ENCODE data around the gene NUP214.
"Not testable (repeated sequence)": the region's sequence is repeated elsewhere in the genome, so short reads cannot be mapped to it uniquely, and the experiment has no call there.

- TF ChIP-seq POLR2A, CTCF (IDR thresholded peaks at IDR 0.05): not testable (repeated sequence)
Observed at GRCh38 chr9:131211920-131212319, 86.5 kb downstream of the NUP214 start.

Data from adrenal gland (tissue), 5 donors.